GM18907 (cell line): Measurements from ENCODE around the gene UVRAG.
"Not testable (repeated sequence)": the region's sequence is repeated elsewhere in the genome, so short reads cannot be mapped to it uniquely, and the experiment has no call there.

Source experiments
- ATAC-seq: cut with Tn5 transposase; IDR thresholded peaks from one replicate; pipeline ENCODE4 v1.9.1; 2021; ENCODE audit warnings: mild to moderate bottlenecking, moderate library complexity; ENCODE audit not compliant: unreplicated experiment

UVRAG gene

GRCh38 chr11:75873417-75874221 is 58.6 kb downstream of the UVRAG start:
- ATAC-seq: peak; percentile 78

- no peak for ATAC-seq
Measured at GRCh38 chr11:75874684-75875341, 59.8 kb downstream of the UVRAG start.

- ATAC-seq: not testable (repeated sequence)
Measured at GRCh38 chr11:75877327-75877726, 62.3 kb downstream of the UVRAG start.

GRCh38 chr11:75877931-75878330 is 62.9 kb downstream of the UVRAG start:
- ATAC-seq: not testable (repeated sequence)

- no peak for ATAC-seq
Measured at GRCh38 chr11:75878933-75879332, 63.9 kb downstream of the UVRAG start.

- no peak for ATAC-seq
Measured at GRCh38 chr11:75879737-75880136, 64.7 kb downstream of the UVRAG start.

GRCh38 chr11:75880343-75880742 is 65.3 kb downstream of the UVRAG start:
- ATAC-seq: not testable (repeated sequence)

- no peak for ATAC-seq
Measured at GRCh38 chr11:75884321-75884720, 69.3 kb downstream of the UVRAG start.

GRCh38 chr11:75888416-75888815 is 73.4 kb downstream of the UVRAG start:
- ATAC-seq: no peak

GRCh38 chr11:75891947-75892739 is 77.1 kb downstream of the UVRAG start:
- ATAC-seq: no peak

GRCh38 chr11:75893251-75893650 is 78.2 kb downstream of the UVRAG start:
- no peak for ATAC-seq

- ATAC-seq: no peak
Measured at GRCh38 chr11:75894036-75894585, 79.1 kb downstream of the UVRAG start.

GRCh38 chr11:75896843-75897419 is 81.9 kb downstream of the UVRAG start:
- no peak for ATAC-seq

- no peak for ATAC-seq
Measured at GRCh38 chr11:75898871-75899270, 83.9 kb downstream of the UVRAG start.

- ATAC-seq: no peak
Measured at GRCh38 chr11:75899806-75900205, 84.8 kb downstream of the UVRAG start.

- ATAC-seq: no peak
Measured at GRCh38 chr11:75900848-75901247, 85.8 kb downstream of the UVRAG start.

GRCh38 chr11:75902631-75903030 is 87.6 kb downstream of the UVRAG start:
- ATAC-seq: no peak

GRCh38 chr11:75903276-75903675 is 88.3 kb downstream of the UVRAG start:
- no peak for ATAC-seq

- no peak for ATAC-seq
Measured at GRCh38 chr11:75905434-75905833, 90.4 kb downstream of the UVRAG start.

- ATAC-seq: no peak
Measured at GRCh38 chr11:75907906-75908527, 93.0 kb downstream of the UVRAG start.
